LNCaP clone FGC (cell line): ENCODE results near the gene IGLL1.

Experiments
- DNase-seq: peaks from one replicate; pipeline ENCODE4 v3.0.0-alpha.2; 2011; ENCODE audit warnings: low read depth
- H3K4me3 ChIP-seq: 2 replicates; pipeline ENCODE4 v1.5.1; 2011; ENCODE audit warnings: mild to moderate bottlenecking, low read depth, low read length, control low read depth
- CTCF ChIP-seq: IDR thresholded peaks from 2 replicates; pipeline ENCODE4 v1.5.1; 2012; ENCODE audit warnings: mild to moderate bottlenecking; ENCODE audit not compliant: control insufficient read depth, insufficient read depth; ENCODE audit errors: extremely low read depth

Gene IGLL1

GRCh38 chr22:23526596-23527316, 53.3 kb downstream of the IGLL1 start:
- DNase-seq, result no peak
- TF ChIP-seq CTCF, result no peak
- no peak overlapping the region for H3K4me3 ChIP-seq

GRCh38 chr22:23525510-23525909, 54.6 kb downstream of the IGLL1 start:
- no peak for TF ChIP-seq CTCF
- no peak overlapping the region for H3K4me3 ChIP-seq
- no peak for DNase-seq

DNA sequence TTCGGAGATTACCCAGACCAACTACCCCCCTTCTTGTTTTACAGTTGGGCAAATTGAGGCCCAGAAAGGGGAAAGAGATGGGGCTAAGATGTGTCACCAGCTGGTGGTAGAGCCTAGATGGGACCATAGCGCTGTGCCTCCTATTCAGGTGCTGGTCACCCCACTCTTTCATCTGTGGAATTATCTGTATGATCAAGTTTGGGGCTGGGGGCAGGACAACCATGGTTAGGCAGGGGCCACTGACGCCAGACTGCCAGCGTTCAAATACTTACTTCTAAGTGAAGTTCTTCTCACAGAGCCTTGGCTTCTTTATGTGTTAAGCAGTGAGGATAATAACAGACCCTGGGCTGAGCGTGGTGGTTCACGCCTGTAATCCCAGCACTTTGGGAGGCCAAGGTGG, 55.9 kb downstream of the IGLL1 start:
- DNase-seq, result no peak
- no peak for TF ChIP-seq CTCF

DNA sequence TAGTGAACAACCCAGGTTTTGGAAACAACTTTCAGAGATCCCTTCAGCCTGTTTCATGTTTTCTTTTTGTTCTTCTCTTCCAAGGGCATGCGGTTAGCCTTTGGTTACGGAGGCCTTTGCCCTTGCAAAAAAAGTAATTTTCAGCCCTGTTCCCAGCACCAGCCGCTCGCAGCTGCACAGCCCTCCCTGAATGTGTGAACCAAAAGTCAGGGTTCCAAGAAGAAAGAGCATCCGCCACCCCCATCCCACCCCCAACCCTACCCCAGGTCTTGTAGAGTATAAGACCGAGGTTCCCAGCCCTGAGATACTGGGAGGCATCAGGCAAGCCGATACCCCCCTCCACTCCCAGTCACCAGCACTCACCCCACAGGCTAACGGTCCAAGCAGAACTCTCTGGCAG, 56.4 kb downstream of the IGLL1 start:
- DNase-seq, result no peak
- TF ChIP-seq CTCF, result no peak

More for the DNA sequence above, 55.9 kb downstream of the IGLL1 start:
- H3K4me3 ChIP-seq, result no peak overlapping the region

More for the DNA sequence above, 56.4 kb downstream of the IGLL1 start:
- H3K4me3 ChIP-seq, result no peak overlapping the region
